Activated CD8-positive, alpha-beta T cell treated with anti-CD3 and anti-CD28 coated beads for 36 hours (primary cell): ENCODE measurements around the gene RETREG1. TPM values are rescaled to one million over a fixed set of nuclear protein-coding genes. Genes with fewer than 3 reads are reported as not detected.
"Not testable (repeated sequence)": the region's sequence is repeated elsewhere in the genome, so short reads cannot be mapped to it uniquely, and the experiment has no call there.

Source experiments
- ATAC-seq: fragments of 200-7000 bp; cut with Tn5 transposase; one replicate; pipeline ENCODE4 v1.10.0; 2021; ENCODE audit warnings: mild to moderate bottlenecking, moderate library complexity
- CTCF ChIA-PET: fragments of 350-600 bp; sonication (Branson Sonifier 250); formaldehyde crosslinking; loops from one replicate; lab custom pipeline; 2021; ENCODE audit warnings: antibody characterized with exemption; lab: Charles Lee
- POLR2A ChIA-PET: fragments of 350-600 bp; sonication (Branson Sonifier 250); formaldehyde crosslinking; loops from one replicate; lab custom pipeline; 2021; ENCODE audit warnings: antibody characterized with exemption; lab: Charles Lee
- DNase-seq: peaks from one replicate; pipeline ENCODE4 v3.0.0-alpha.2; 2020
- H3K27ac Mint-ChIP-seq: one replicate; pipeline ENCODE4 v1.8.0; 2021; ENCODE audit warnings: mild to moderate bottlenecking, mixed read lengths
- H3K27me3 Mint-ChIP-seq: one replicate; pipeline ENCODE4 v1.8.0; 2021; ENCODE audit warnings: mixed read lengths
- H3K36me3 Mint-ChIP-seq: one replicate; pipeline ENCODE4 v1.8.0; 2021; ENCODE audit warnings: low read depth, mixed read lengths
- H3K4me1 Mint-ChIP-seq: one replicate; pipeline ENCODE4 v1.8.0; 2021; ENCODE audit warnings: low read depth, mixed read lengths
- H3K4me3 Mint-ChIP-seq: one replicate; pipeline ENCODE4 v1.8.0; 2021; ENCODE audit warnings: mild to moderate bottlenecking, moderate library complexity, mixed read lengths
- H3K9me3 Mint-ChIP-seq: one replicate; pipeline ENCODE4 v1.8.0; 2021; ENCODE audit warnings: mixed read lengths
- intact Hi-C: fragments of 100-400 bp; cut with micrococcal nuclease; formaldehyde crosslinking; loops from one replicate; pipeline ENCODE4 v1.10.0; 2022
- total RNA-seq, 2 experiments: library from RNA; stranded (reverse); gene quantifications; one replicate each; pipeline ENCODE4 v1.2.3, GENCODE V29; 2021
- TF ChIP-seq, protein P1 (sequence below): fragments of 200-600 bp; IDR thresholded peaks from one replicate; pipeline ENCODE4 v1.8.0; 2022; ENCODE audit warnings: antibody characterized with exemption, mild to moderate bottlenecking

The RETREG1 gene
- total RNA-seq, 2 experiments from 2014 or later: 31.7 to 31.9 TPM

DNA sequence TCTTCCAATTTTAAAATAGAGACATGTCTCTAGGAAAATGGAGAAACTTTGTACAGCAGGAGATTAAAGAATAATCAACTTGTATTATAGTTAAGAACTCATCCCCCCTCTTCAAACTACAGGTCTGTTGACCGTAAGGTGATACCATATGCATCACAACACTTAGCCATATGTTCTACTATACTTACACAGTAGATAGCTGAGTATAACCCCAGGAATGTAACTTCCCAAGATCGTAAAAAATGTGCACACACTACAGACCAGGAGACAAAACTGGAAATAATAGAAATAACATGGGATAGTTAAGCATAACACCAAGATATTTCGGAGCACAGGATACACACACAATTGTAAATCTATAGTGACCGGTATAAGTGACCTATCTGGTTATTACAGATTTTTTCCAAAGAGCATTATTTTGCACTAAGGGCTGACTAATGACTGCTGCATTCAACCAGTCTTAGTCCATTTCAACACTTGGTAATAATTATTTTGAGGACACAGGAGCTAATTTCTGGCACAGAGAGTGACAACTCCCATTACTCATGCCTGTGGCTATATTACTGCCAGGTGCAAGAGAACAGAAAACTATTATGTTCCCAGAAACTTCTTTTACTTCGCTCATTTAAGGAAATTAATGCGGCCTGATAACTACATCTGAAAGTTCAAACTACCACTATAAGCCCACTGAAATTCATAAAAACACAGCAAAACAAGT, 135.8 kb downstream of the RETREG1 start:
- ChIA-PET CTCF (no interaction called here), POLR2A (interaction anchor here (0.7 kb wide), 1 partner anchor 18 kb away, joined by 3 read pairs; no protein-coding TSS in a partner anchor)
- Mint-ChIP-seq H3K36me3 (peaks cover 3% of the 10 kb centered on the region), H3K27ac (no peak overlapping the region), H3K9me3 (no peaks in the 10 kb centered on the region), H3K4me1 (no peaks in the 10 kb centered on the region), H3K27me3 (no peaks in the 10 kb centered on the region), H3K4me3 (no peak overlapping the region)
- TF ChIP-seq, protein P1, sequence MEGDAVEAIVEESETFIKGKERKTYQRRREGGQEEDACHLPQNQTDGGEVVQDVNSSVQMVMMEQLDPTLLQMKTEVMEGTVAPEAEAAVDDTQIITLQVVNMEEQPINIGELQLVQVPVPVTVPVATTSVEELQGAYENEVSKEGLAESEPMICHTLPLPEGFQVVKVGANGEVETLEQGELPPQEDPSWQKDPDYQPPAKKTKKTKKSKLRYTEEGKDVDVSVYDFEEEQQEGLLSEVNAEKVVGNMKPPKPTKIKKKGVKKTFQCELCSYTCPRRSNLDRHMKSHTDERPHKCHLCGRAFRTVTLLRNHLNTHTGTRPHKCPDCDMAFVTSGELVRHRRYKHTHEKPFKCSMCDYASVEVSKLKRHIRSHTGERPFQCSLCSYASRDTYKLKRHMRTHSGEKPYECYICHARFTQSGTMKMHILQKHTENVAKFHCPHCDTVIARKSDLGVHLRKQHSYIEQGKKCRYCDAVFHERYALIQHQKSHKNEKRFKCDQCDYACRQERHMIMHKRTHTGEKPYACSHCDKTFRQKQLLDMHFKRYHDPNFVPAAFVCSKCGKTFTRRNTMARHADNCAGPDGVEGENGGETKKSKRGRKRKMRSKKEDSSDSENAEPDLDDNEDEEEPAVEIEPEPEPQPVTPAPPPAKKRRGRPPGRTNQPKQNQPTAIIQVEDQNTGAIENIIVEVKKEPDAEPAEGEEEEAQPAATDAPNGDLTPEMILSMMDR: no peak
- DNase-seq (no peak), ATAC-seq (no peak)
- intact Hi-C loops: no loop called here

DNA sequence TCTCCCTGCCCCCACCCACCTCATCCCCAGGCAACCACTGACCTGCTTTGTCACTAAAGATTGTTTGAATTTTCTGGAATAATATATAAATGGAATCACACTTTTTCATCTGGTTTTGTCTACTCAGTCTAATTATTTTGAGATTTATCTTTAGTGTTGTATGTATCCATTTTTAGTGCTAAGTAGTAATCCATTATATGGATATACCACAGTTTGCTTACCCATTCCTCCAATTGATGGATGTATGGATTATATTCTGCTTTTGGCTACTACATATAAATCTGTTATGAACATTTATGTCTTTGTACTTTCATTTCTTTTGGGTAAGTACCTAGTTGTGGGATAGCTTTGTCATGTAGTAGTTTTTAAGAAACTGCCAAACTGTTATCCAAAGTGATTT, 136.7 kb downstream of the RETREG1 start:
- H3K9me3 Mint-ChIP-seq: no peaks in the 10 kb centered on the region
- CTCF ChIA-PET: interaction anchor here (0.7 to 2.2 kb wide), 2 partner anchors 26 to 70 kb away, joined by 3 to 6 read pairs; no protein-coding TSS in a partner anchor
- peaks cover 3% of the 10 kb centered on the region for H3K36me3 Mint-ChIP-seq
- DNase-seq (no peak), ATAC-seq (no peak)
- TF ChIP-seq, protein P1: no peak
- POLR2A ChIA-PET: no interaction called here
- intact Hi-C loops: no loop called here
- no peaks in the 10 kb centered on the region for H3K4me1 Mint-ChIP-seq
- no peak overlapping the region for H3K4me3 Mint-ChIP-seq
- no peaks in the 10 kb centered on the region for H3K27me3 Mint-ChIP-seq
- H3K27ac Mint-ChIP-seq: no peak overlapping the region

DNA sequence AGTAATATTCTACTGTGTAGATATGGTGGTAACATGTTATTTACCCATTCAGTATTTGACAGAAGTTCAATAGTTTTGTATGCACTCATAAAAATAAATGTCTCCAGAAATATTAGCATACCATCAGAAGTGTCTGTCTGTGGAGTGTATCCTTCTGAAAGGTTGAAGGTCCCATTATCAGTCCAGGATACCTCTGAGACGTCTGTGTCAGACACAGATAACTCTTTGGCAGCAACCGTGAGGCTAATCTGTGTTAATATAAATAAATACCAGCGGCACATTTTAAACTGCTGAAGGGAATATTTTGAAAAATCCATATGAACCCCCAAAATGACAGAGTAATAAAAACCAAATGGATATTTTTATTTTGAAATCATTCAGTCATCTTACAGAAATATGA, 139.3 kb downstream of the RETREG1 start:
- ATAC-seq (no peak), DNase-seq (no peak)
- Mint-ChIP-seq H3K36me3 (peaks cover 5% of the 10 kb centered on the region), H3K9me3 (no peaks in the 10 kb centered on the region), H3K4me1 (no peaks in the 10 kb centered on the region), H3K27ac (no peak overlapping the region), H3K27me3 (no peaks in the 10 kb centered on the region), H3K4me3 (no peak overlapping the region)
- intact Hi-C loops: no loop called here
- CTCF ChIA-PET: interaction anchor here (0.8 to 1.5 kb wide), 2 partner anchors 10 to 20 kb away, joined by 3 read pairs; no protein-coding TSS in a partner anchor
- TF ChIP-seq, protein P1: no peak
- POLR2A ChIA-PET: interaction anchor here (0.8 to 1.3 kb wide), 3 partner anchors 10 to 187 kb away, joined by 3 to 4 read pairs (median 3); no protein-coding TSS in a partner anchor

DNA sequence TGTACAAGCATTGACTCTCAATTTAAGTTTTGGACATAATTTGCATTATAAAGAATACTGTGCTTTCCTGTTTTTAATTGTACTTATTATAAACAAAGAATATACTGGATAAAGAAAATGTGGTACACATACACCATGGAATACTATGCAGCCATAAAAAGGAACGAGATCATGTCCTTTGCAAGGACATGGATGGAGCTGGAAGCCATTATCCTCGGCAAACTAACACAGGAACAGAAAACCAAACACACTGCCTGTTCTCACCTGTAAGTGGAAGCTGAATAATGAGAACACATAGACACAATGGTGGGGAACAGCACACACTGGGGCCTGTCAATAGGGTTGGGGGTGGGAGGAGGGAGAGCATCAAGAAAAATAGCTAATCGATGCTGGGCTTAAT, 140.4 kb downstream of the RETREG1 start:
- H3K27me3 Mint-ChIP-seq, intact Hi-C loops, H3K4me1 Mint-ChIP-seq, H3K4me3 Mint-ChIP-seq, ATAC-seq, H3K36me3 Mint-ChIP-seq, H3K9me3 Mint-ChIP-seq, DNase-seq, H3K27ac Mint-ChIP-seq: not testable (repeated sequence)
- POLR2A ChIA-PET: interaction anchor here (0.9 to 1.2 kb wide), 2 partner anchors 9 to 11 kb away, joined by 3 read pairs; no protein-coding TSS in a partner anchor
- CTCF ChIA-PET: interaction anchor here (2.4 kb wide), 1 partner anchor 8 kb away, joined by 7 read pairs; no protein-coding TSS in a partner anchor

DNA sequence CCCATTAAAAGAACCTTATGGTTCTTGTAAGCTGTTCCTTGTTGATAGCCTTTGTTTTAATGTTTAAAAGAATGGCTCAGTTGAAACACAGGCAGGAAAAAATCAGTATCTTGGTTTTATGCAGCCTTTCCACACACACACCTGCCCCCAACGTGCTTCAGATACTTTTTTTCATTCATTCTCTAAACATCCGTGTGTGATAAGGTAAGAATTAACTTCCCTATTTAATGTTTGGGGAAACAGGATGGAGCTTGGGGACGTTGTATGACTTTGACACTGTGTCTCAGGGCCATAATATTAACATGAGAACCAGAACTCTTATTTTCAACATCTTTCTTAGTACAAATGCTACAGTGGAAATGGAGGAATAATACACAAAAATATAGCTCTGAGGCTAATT, 145.4 kb downstream of the RETREG1 start:
- no peak for DNase-seq
- Mint-ChIP-seq H3K9me3 (no peaks in the 10 kb centered on the region), H3K4me3 (no peak overlapping the region), H3K36me3 (peaks cover 18% of the 10 kb centered on the region), H3K27me3 (no peaks in the 10 kb centered on the region), H3K27ac (no peak overlapping the region), H3K4me1 (peaks cover 40% of the 10 kb centered on the region)
- TF ChIP-seq, protein P1: no peak
- ChIA-PET POLR2A (no interaction called here), CTCF (interaction anchor here (0.8 to 3.9 kb wide), 4 partner anchors 11 to 81 kb away, joined by 4 to 21 read pairs (median 7); no protein-coding TSS in a partner anchor)
- intact Hi-C loops: no loop called here
- no peak for ATAC-seq
